ENCODE measurements around the gene MAT2A.

Gene MAT2A

DNA sequence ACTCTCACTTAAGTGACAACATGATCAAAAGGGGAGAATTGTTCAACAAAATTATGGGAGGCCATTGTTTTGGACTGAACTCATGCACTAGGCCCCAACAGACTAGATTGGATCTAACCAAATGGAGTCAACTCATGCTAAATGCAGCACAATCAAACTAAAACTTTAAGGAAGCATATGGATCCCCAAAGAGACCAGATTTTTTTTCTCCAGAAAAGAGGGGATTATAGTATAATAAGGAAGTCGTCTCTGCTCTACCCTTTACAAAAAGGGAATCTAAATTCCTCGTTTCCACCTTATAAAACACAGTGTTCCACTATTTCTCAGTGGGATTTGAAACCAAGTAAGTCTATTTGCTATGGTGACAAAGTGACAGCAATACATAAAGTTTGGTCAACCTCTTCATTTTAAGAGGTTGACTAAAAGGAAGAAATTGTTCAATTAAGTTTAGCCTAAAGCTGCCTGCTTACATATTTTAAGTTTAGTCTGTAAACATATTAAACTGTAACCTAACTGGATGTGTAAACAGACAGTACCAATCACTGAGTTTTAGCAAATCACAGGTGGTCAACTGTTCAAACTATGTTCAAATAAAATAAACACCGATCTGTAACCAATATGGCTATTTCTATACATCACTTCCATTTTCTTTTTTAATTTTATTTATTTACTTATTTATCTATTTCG is 40.9 kb upstream of the MAT2A start:
- Histone ChIP-seq H3K9me3 (replicated peaks in 1 of 2; ENCODE audit: control insufficient read depth in 2 of 2, insufficient read depth in 1 of 2, low read depth in 1 of 2, low read length in 2 of 2) (no peaks in the 10 kb centered on the region), H2AFZ (ENCODE audit: low read length) (no peak overlapping the region), H4K8ac (ENCODE audit: low read depth, low read length) (no peak overlapping the region), H3K4ac (ENCODE audit: low read length) (no peak overlapping the region), H2BK12ac (ENCODE audit: low read length) (no peak overlapping the region), H2AK5ac (ENCODE audit: low read depth, low read length) (no peak overlapping the region), H3K4me1 (ENCODE audit: control insufficient read depth in 2 of 2, insufficient read depth in 1 of 2, low read depth in 1 of 2, low read length in 2 of 2) (no peaks in the 10 kb centered on the region), H3K18ac (ENCODE audit: low read length) (no peak overlapping the region), H3K27ac (replicated peaks; ENCODE audit: low read length) (no peak overlapping the region), H2BK15ac (ENCODE audit: low read length) (no peak overlapping the region), H3K27me3 (ENCODE audit: control insufficient read depth in 3 of 3, insufficient read depth in 3 of 3, low read depth in 1 of 3, low read length in 3 of 3) (peaks cover 0 to 8% (median 0%) of the 10 kb centered on the region in 3 experiments), H3K36me3 (replicated peaks in 1 of 2; ENCODE audit: control insufficient read depth in 2 of 2, insufficient read depth in 2 of 2, low read length in 2 of 2) (no peaks in the 10 kb centered on the region), H2BK5ac (ENCODE audit: low read length) (no peak overlapping the region), H2BK120ac (ENCODE audit: low read depth, low read length) (no peak overlapping the region), H3K4me3 (ENCODE audit: low read length in 2 of 2) (no peak overlapping the region), H3K4me2 (ENCODE audit: insufficient read depth, low read length, poor library complexity, severe bottlenecking) (no peak overlapping the region), H3K9ac (ENCODE audit: low read depth, low read length, poor library complexity) (no peak overlapping the region), H3K14ac (ENCODE audit: low read length) (no peak overlapping the region), H4K91ac (ENCODE audit: low read depth, low read length, poor library complexity) (no peak overlapping the region), H3K79me1 (ENCODE audit: low read depth, low read length) (peaks cover 2% of the 10 kb centered on the region), H3K23ac (ENCODE audit: low read depth, low read length, poor library complexity) (no peak overlapping the region)
- no peak for DNase-seq (ENCODE audit: low spot score)
- 100% methylated on average over 2 of the region's 4 CpGs; no CpG with 5 or more reads in 1 of the 2 donors for WGBS, 2 donors (ENCODE audit: extremely low coverage in 2 of 2, insufficient read length in 2 of 2, insufficient replicate concordance in 1 of 2)

GRCh38 chr2:85501248-85501647 is 37.7 kb upstream of the MAT2A start:
- H3K4me3 ChIP-seq (ENCODE audit: low read length in 2 of 2): no peak overlapping the region
- no peak overlapping the region for H3K23ac ChIP-seq (ENCODE audit: low read depth, low read length, poor library complexity)
- no peak overlapping the region for H3K27ac ChIP-seq (replicated peaks; ENCODE audit: low read length)
- H3K9ac ChIP-seq (ENCODE audit: low read depth, low read length, poor library complexity): no peak overlapping the region
- no peak overlapping the region for H2BK15ac ChIP-seq (ENCODE audit: low read length)
- no peaks in the 10 kb centered on the region for H3K36me3 ChIP-seq (replicated peaks in 1 of 2; ENCODE audit: control insufficient read depth in 2 of 2, insufficient read depth in 2 of 2, low read length in 2 of 2)
- no peaks in the 10 kb centered on the region for H3K9me3 ChIP-seq (replicated peaks in 1 of 2; ENCODE audit: control insufficient read depth in 2 of 2, insufficient read depth in 1 of 2, low read depth in 1 of 2, low read length in 2 of 2)
- no peak overlapping the region for H2BK12ac ChIP-seq (ENCODE audit: low read length)
- H3K79me1 ChIP-seq (ENCODE audit: low read depth, low read length): peaks cover 2% of the 10 kb centered on the region
- H4K8ac ChIP-seq (ENCODE audit: low read depth, low read length): no peak overlapping the region
- no peaks in the 10 kb centered on the region for H3K4me1 ChIP-seq (ENCODE audit: control insufficient read depth in 2 of 2, insufficient read depth in 1 of 2, low read depth in 1 of 2, low read length in 2 of 2)
- H2AK5ac ChIP-seq (ENCODE audit: low read depth, low read length): no peak overlapping the region
- H2AFZ ChIP-seq (ENCODE audit: low read length): no peak overlapping the region
- no peak overlapping the region for H4K91ac ChIP-seq (ENCODE audit: low read depth, low read length, poor library complexity)
- H2BK120ac ChIP-seq (ENCODE audit: low read depth, low read length): no peak overlapping the region
- peaks cover 0 to 16% (median 0%) of the 10 kb centered on the region in 3 experiments for H3K27me3 ChIP-seq (ENCODE audit: control insufficient read depth in 3 of 3, insufficient read depth in 3 of 3, low read depth in 1 of 3, low read length in 3 of 3)
- H2BK5ac ChIP-seq (ENCODE audit: low read length): no peak overlapping the region
- no peak overlapping the region for H3K4ac ChIP-seq (ENCODE audit: low read length)
- WGBS, 2 donors (ENCODE audit: extremely low coverage in 2 of 2, insufficient read length in 2 of 2, insufficient replicate concordance in 1 of 2): no CpG with 5 or more reads among the region's 3 CpGs
- H3K14ac ChIP-seq (ENCODE audit: low read length): no peak overlapping the region
- DNase-seq (ENCODE audit: low spot score): no peak
- no peak overlapping the region for H3K4me2 ChIP-seq (ENCODE audit: insufficient read depth, low read length, poor library complexity, severe bottlenecking)
- no peak overlapping the region for H3K18ac ChIP-seq (ENCODE audit: low read length)

GRCh38 chr2:85502720-85503119 is 36.2 kb upstream of the MAT2A start:
- Histone ChIP-seq H2AFZ (ENCODE audit: low read length) (no peak overlapping the region), H2BK5ac (ENCODE audit: low read length) (no peak overlapping the region), H3K4me2 (ENCODE audit: insufficient read depth, low read length, poor library complexity, severe bottlenecking) (no peak overlapping the region), H3K9me3 (replicated peaks in 1 of 2; ENCODE audit: control insufficient read depth in 2 of 2, insufficient read depth in 1 of 2, low read depth in 1 of 2, low read length in 2 of 2) (no peaks in the 10 kb centered on the region), H3K18ac (ENCODE audit: low read length) (no peak overlapping the region), H3K36me3 (replicated peaks in 1 of 2; ENCODE audit: control insufficient read depth in 2 of 2, insufficient read depth in 2 of 2, low read length in 2 of 2) (no peaks in the 10 kb centered on the region), H4K91ac (ENCODE audit: low read depth, low read length, poor library complexity) (no peak overlapping the region), H2BK15ac (ENCODE audit: low read length) (no peak overlapping the region), H3K9ac (ENCODE audit: low read depth, low read length, poor library complexity) (no peak overlapping the region), H3K23ac (ENCODE audit: low read depth, low read length, poor library complexity) (no peak overlapping the region), H3K27me3 (ENCODE audit: control insufficient read depth in 3 of 3, insufficient read depth in 3 of 3, low read depth in 1 of 3, low read length in 3 of 3) (peaks cover 0 to 15% (median 0%) of the 10 kb centered on the region in 3 experiments), H2AK5ac (ENCODE audit: low read depth, low read length) (no peak overlapping the region), H3K4me3 (ENCODE audit: low read length in 2 of 2) (no peak overlapping the region), H3K4me1 (ENCODE audit: control insufficient read depth in 2 of 2, insufficient read depth in 1 of 2, low read depth in 1 of 2, low read length in 2 of 2) (no peaks in the 10 kb centered on the region), H4K8ac (ENCODE audit: low read depth, low read length) (no peak overlapping the region), H2BK120ac (ENCODE audit: low read depth, low read length) (no peak overlapping the region), H3K27ac (replicated peaks; ENCODE audit: low read length) (no peak overlapping the region), H3K79me1 (ENCODE audit: low read depth, low read length) (no peaks in the 10 kb centered on the region), H3K4ac (ENCODE audit: low read length) (no peak overlapping the region), H3K14ac (ENCODE audit: low read length) (no peak overlapping the region), H2BK12ac (ENCODE audit: low read length) (no peak overlapping the region)
- no peak for DNase-seq (ENCODE audit: low spot score)
- no CpG with 5 or more reads among the region's 3 CpGs for WGBS, 2 donors (ENCODE audit: extremely low coverage in 2 of 2, insufficient read length in 2 of 2, insufficient replicate concordance in 1 of 2)

- no peak overlapping the region for H2AFZ ChIP-seq (ENCODE audit: low read length)
- DNase-seq (ENCODE audit: low spot score): no peak
- peak overlapping the region; percentile 54 for H3K18ac ChIP-seq (ENCODE audit: low read length)
- peaks cover 0 to 15% (median 0%) of the 10 kb centered on the region in 3 experiments for H3K27me3 ChIP-seq (ENCODE audit: control insufficient read depth in 3 of 3, insufficient read depth in 3 of 3, low read depth in 1 of 3, low read length in 3 of 3)
- no peak overlapping the region for H3K14ac ChIP-seq (ENCODE audit: low read length)
- peak overlapping the region; percentile 52 for H3K23ac ChIP-seq (ENCODE audit: low read depth, low read length, poor library complexity)
- no peaks in the 10 kb centered on the region for H3K4me1 ChIP-seq (ENCODE audit: control insufficient read depth in 2 of 2, insufficient read depth in 1 of 2, low read depth in 1 of 2, low read length in 2 of 2)
- no peak overlapping the region for H3K4ac ChIP-seq (ENCODE audit: low read length)
- H4K91ac ChIP-seq (ENCODE audit: low read depth, low read length, poor library complexity): no peak overlapping the region
- H2BK5ac ChIP-seq (ENCODE audit: low read length): no peak overlapping the region
- H2BK15ac ChIP-seq (ENCODE audit: low read length): no peak overlapping the region
- H2AK5ac ChIP-seq (ENCODE audit: low read depth, low read length): peak overlapping the region; percentile 47
- no peak overlapping the region for H3K4me2 ChIP-seq (ENCODE audit: insufficient read depth, low read length, poor library complexity, severe bottlenecking)
- H3K9ac ChIP-seq (ENCODE audit: low read depth, low read length, poor library complexity): no peak overlapping the region
- H3K9me3 ChIP-seq (replicated peaks in 1 of 2; ENCODE audit: control insufficient read depth in 2 of 2, insufficient read depth in 1 of 2, low read depth in 1 of 2, low read length in 2 of 2): no peaks in the 10 kb centered on the region
- no peak overlapping the region for H3K27ac ChIP-seq (replicated peaks; ENCODE audit: low read length)
- no peaks in the 10 kb centered on the region for H3K36me3 ChIP-seq (replicated peaks in 1 of 2; ENCODE audit: control insufficient read depth in 2 of 2, insufficient read depth in 2 of 2, low read length in 2 of 2)
- no peak overlapping the region for H2BK12ac ChIP-seq (ENCODE audit: low read length)
- H4K8ac ChIP-seq (ENCODE audit: low read depth, low read length): no peak overlapping the region
- no CpG with 5 or more reads among the region's 17 CpGs for WGBS, 2 donors (ENCODE audit: extremely low coverage in 2 of 2, insufficient read length in 2 of 2, insufficient replicate concordance in 1 of 2)
- no peaks in the 10 kb centered on the region for H3K79me1 ChIP-seq (ENCODE audit: low read depth, low read length)
- no peak overlapping the region for H3K4me3 ChIP-seq (ENCODE audit: low read length in 2 of 2)
- H2BK120ac ChIP-seq (ENCODE audit: low read depth, low read length): no peak overlapping the region
Observed at GRCh38 chr2:85503168-85503850, 35.7 kb upstream of the MAT2A start.
